Choroid plexus epithelial cell (primary cell): ENCODE measurements around the gene GALNT1.
"Not testable (repeated sequence)": the region's sequence is repeated elsewhere in the genome, so short reads cannot be mapped to it uniquely, and the experiment has no call there.

Experiments
- DNase-seq: peaks from one replicate; pipeline ENCODE4 v3.0.0-alpha.2; 2010; ENCODE audit warnings: low read depth
- H3K4me3 ChIP-seq: 2 replicates; pipeline ENCODE4 v1.5.1; 2011; ENCODE audit warnings: low read depth, mild to moderate bottlenecking, control low read depth, low read length, moderate library complexity
- CTCF ChIP-seq: conservative IDR thresholded peaks from 2 replicates; pipeline ENCODE4 v1.5.1; 2011; ENCODE audit warnings: low read depth, mild to moderate bottlenecking, control low read depth, inconsistent platforms, low read length, moderate library complexity

The GALNT1 gene

DNA sequence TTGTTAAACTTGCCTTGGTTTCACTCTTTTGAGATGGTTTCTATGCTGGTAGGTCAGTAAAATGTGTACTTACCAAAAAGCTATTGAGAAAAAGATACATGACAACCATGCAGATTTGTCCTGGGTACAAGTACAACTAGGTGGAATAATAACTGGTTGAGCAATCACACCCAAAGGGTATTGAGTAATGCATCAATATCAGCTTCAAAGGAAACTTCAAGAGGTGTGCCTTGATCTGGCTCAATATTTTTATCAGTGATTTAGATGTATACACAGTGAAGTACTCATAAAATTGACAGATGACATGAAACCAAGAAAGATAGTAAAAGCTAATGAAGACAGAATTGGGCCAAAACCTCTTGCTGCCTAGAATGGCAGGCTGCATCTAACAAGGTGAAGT, 21.7 kb upstream of the GALNT1 start:
- DNase-seq = no peak
- H3K4me3 ChIP-seq = no peak overlapping the region
- TF ChIP-seq CTCF = no peak

- no peak overlapping the region for H3K4me3 ChIP-seq
- DNase-seq = no peak
- no peak for TF ChIP-seq CTCF
Observed at GRCh38 chr18:35564795-35565453, 16.6 kb upstream of the GALNT1 start.

GRCh38 chr18:35566019-35566418, 15.5 kb upstream of the GALNT1 start:
- no peak overlapping the region for H3K4me3 ChIP-seq
- no peak for TF ChIP-seq CTCF
- DNase-seq = no peak

DNA sequence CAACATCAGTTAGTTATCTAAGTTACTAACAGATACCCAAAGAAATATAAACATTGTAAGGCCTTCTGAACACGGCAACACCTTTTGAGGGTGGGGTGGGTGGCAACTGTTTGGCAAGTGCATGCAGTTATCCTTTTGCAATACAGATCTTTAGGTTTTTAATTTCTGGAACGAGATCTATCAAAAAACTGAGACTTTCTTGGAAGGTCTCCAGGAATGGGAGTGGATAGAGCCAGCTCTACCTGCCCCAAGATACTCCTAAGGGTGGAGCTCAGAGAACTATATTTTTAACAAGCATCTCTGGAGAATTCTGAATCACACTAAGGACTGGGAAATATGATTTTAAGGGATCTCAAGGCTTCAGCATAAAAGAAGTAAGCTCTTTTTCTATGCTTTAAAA, 11.4 kb upstream of the GALNT1 start:
- DNase-seq = no peak
- TF ChIP-seq CTCF = no peak
- no peak overlapping the region for H3K4me3 ChIP-seq

- no peak for TF ChIP-seq CTCF
- no peak for DNase-seq
- H3K4me3 ChIP-seq = no peak overlapping the region
Observed at GRCh38 chr18:35571138-35571537, 10.4 kb upstream of the GALNT1 start.

GRCh38 chr18:35572644-35573043, 8.9 kb upstream of the GALNT1 start:
- H3K4me3 ChIP-seq = no peak overlapping the region
- peak; percentile 33 for DNase-seq
- TF ChIP-seq CTCF = no peak

GRCh38 chr18:35573531-35573930, 8.0 kb upstream of the GALNT1 start:
- no peak overlapping the region for H3K4me3 ChIP-seq
- DNase-seq = no peak
- no peak for TF ChIP-seq CTCF

- not testable (repeated sequence) for DNase-seq, H3K4me3 ChIP-seq
Observed at GRCh38 chr18:35576240-35576845, 5.2 kb upstream of the GALNT1 start.
